Limb (tissue), 2 donors: ENCODE results near the gene EAPP.
"Not testable (repeated sequence)": the region's sequence is repeated elsewhere in the genome, so short reads cannot be mapped to it uniquely, and the experiment has no call there.

Experiments
- DNase-seq, 2 donors: peaks; one replicate each; pipeline ENCODE4 v3.0.0-alpha.2; 2016; ENCODE audit errors: extremely low spot score in 2 of 2

Gene EAPP

GRCh38 chr14:34488528-34488927 lies 51.0 kb downstream of the EAPP start:
- no peak for DNase-seq

GRCh38 chr14:34484726-34485125 lies 54.8 kb downstream of the EAPP start:
- DNase-seq: no peak

GRCh38 chr14:34482463-34482862 lies 57.0 kb downstream of the EAPP start:
- no peak for DNase-seq

- DNase-seq: no peak
These were observed 59.8 kb downstream of the EAPP start for GRCh38 chr14:34479694-34480093.

- DNase-seq: no peak
These were observed 61.2 kb downstream of the EAPP start for GRCh38 chr14:34478261-34478660.

GRCh38 chr14:34476036-34476435 lies 63.5 kb downstream of the EAPP start:
- not testable (repeated sequence) for DNase-seq

- DNase-seq: no peak
These were observed 64.3 kb downstream of the EAPP start for GRCh38 chr14:34475163-34475562.

GRCh38 chr14:34474187-34474679 lies 65.3 kb downstream of the EAPP start:
- DNase-seq: no peak

GRCh38 chr14:34472706-34473279 lies 66.7 kb downstream of the EAPP start:
- DNase-seq: no peak

GRCh38 chr14:34470319-34470718 lies 69.2 kb downstream of the EAPP start:
- no peak for DNase-seq

GRCh38 chr14:34466691-34467090 lies 72.8 kb downstream of the EAPP start:
- no peak for DNase-seq
